HG03196 (cell line): ENCODE data around the gene C15orf62.

ENCODE experiments used
- ATAC-seq: cut with Tn5 transposase; IDR thresholded peaks from one replicate; pipeline ENCODE4 v1.9.1; 2021; ENCODE audit not compliant: unreplicated experiment

The C15orf62 gene

DNA sequence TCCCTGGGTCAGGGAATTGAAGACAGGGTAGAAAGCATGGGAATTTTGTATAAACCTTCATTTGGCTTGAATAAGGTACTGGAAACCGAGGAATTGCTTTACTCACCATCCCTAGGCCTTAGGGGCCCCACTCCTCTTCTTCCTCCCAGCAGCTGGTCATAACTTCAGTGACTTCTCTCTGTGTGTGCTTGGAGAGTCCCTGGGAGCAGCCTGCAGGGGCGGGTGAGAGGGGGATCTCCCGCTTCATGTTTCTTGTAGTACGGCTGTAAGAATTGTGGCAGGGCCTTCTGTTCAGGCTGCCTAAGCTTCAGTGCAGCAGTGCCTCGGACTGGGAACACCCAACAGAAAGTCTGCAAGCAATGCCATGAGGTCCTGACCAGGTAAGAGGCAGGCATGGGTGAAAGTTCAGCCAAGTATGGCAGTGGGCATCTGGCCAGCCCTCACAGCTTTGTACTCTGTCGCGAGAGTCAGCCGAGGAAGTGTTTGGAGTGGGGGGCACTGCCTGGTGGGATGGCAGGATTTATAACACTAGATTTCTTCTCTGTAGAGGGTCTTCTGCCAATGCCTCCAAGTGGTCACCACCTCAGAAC is 39.2 kb downstream of the C15orf62 start:
- no peak for ATAC-seq

DNA sequence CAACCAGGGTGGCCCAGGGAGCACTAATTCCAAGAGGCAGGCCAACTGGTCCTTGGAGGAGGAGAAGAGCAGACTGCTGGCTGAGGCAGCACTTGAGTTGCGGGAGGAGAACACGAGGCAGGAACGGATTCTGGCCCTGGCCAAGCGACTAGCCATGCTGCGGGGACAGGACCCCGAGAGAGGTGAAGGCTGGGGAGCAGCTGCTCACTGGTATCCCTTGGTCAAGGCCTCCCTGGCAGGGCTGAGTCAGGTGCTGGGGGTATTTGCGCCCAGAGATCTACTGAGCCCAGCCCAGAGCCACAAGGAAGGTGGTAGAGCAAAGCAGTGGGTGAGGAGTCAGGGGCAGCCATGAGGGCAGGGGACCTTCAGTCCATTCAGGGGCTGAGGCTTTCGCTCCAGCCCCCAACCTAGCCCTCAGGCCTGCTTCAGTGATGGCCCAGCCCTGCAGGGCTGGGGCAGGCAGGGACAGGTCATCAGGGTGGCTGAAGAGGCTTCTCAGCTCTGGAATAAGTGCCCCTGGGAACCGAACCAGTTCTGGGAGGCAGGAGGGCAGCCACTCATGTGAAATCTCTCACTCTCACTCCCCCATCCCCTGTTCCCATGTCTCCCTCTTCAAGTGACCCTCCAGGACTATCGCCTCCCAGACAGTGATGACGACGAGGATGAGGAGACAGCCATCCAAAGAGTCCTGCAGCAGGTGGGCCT is 43.1 kb downstream of the C15orf62 start:
- no peak for ATAC-seq

DNA sequence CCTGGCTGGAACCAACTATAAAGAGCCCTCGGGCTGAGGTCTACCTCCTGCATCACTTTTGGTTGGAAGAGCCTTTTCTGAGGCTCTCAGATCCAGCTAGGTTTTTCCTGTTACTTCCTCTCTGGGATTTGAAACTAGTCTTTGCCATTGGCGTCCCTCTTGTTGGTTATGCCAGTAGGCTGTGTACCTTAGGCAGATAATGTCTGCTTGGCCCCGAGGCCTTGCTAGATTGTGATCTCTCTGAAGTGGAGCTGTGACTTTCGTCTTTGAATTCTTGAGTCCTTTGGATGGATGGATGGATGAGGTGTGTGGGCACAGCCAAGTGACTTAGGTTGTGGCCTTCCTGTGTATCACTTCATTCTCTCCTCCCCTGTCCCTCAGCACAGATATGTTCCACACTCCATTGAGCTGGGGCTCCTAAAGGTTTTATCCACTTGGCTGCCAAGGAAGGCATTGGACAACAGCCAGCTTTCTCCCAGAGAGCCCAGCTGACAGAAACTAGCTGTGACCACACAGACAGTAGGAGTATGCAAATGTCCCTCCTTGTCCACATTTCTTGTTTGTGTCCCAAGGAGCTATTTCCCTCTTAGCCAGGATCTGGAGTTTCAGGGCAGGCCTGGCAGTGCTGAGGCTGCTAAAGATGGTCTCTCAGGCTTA is 45.4 kb downstream of the C15orf62 start:
- ATAC-seq, result no peak

DNA sequence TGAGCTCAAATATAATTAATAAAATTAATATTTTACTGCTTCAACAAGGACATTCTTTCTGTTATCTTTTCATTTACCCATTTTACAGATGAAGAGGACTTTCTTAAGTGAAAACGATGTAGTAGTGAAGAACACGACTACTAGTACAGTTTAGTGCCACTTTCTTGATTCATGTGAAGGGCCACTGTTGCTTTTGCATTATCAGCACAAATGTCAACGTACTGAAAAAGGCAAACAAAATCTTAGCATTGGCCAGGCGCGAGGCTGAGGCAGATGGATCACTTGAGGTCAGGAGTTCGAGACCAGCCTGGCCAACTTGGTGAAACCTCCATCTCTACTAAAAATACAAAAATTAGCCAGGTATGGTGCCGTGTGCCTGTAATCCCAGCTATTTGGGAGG is 49.3 kb downstream of the C15orf62 start:
- ATAC-seq, result no peak

DNA sequence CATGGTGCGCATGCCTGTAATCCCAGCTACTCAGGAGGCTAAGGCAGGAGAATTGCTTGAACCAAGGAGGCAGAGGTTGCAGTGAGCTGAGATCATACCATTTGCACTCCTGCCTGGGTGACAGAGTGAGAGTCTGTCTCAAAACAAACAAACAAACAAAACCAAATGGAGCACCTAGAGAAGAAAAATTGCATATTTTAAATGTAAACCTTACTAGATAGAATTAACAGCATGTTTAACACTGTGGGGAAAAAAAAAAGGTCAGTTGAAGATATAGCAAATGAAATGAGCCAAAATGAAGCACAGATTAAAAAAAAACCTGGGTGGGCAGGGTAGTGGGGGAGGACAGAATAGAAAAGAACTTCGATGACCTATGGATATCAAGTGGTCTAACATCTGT is 51.4 kb downstream of the C15orf62 start:
- ATAC-seq, result no peak
